Body of pancreas (tissue), 4 donors: Measurements from ENCODE around the gene ALLC.

Experiments
- CTCF ChIP-seq, 7 experiments: fragments of 450-650 bp in 4 of 7; fragments of 200-600 bp in 3 of 7; sonication (generic) in 3 of 7; IDR thresholded peaks; one replicate each; pipeline ENCODE4 v1.5.1; 2016 to 2019; ENCODE audit warnings: antibody characterized with exemption in 7 of 7
- POLR2A ChIP-seq, 3 donors: fragments of 450-650 bp; IDR thresholded peaks; one replicate each; pipeline ENCODE4 v1.6.1; 2016; ENCODE audit warnings: antibody characterized with exemption in 3 of 3, mild to moderate bottlenecking in 2 of 3

DNA sequence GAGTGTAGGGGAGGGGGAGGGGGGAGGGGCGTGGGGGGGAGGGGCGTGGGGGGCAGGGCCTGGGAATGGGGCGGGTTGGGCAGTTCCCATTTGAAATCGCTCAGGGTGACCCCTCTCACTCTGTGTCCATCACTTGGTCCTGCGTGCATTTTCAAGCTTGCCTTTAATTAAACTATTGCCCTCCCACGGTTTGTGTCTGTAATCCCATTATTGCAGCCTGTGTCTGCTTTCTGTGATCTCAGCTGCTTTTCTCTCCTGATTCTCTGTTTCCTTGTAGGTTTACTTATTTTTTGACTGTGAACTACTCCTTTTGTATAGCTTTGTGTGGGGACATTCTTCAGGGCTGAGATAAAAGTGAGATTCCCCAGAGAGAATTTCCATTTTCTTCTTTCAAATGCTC is 46.7 kb downstream of the ALLC start:
- TF ChIP-seq CTCF (IDR thresholded peaks at IDR 0.05) (no peak), POLR2A (IDR thresholded peaks at IDR 0.05) (no peak)
